Stimulated activated CD4-positive, alpha-beta T cell treated with anti-CD3 and anti-CD28 coated beads, Interleukin-4, amount 100 ng/mL, for 4 hours (primary cell): ENCODE results near the gene RHOF.
"Not testable (repeated sequence)": the region's sequence is repeated elsewhere in the genome, so short reads cannot be mapped to it uniquely, and the experiment has no call there.

Experiments used
- DNase-seq, 2 experiments: peaks; one replicate each; pipeline ENCODE4 v3.0.0-alpha.2; 2020

Gene RHOF

DNA sequence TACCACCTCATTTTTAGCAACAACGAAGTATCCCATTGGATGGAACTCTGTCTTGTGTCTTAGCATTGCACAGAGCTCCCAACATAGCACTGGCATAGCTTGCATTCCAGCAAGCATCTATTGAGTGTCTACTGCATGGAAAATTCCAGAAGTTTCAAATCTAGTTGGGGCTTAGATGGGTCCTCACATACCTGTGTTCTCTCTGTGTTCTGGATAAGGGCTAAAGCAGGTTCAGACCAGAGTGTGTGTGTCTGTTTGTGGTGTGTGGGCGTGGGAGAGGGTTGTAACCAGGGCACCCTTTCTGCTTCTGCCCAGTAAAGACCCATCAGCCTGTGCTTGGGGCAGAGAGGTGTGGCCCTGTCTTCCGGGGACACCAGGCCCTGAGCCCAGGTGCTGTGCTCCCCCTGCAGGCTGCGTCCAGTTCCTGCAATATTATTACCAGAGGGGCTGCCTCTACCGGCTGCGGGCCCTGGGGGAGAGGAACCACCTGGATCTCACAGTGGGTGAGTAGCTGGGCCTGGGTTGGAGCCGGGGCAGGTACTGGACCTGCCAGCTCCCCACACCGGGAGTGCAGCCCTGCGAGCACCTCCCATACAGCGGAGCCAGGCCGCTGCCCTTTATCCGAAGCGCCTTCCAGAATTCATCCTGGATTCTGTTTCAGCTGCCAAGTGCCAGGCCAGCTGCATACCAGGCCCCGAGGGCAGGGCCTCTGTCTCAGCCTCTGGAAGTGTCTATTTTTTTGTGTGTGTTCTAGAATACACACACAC, 20.3 kb downstream of the RHOF start:
- DNase-seq, result peak; percentile 70 to 71

DNA sequence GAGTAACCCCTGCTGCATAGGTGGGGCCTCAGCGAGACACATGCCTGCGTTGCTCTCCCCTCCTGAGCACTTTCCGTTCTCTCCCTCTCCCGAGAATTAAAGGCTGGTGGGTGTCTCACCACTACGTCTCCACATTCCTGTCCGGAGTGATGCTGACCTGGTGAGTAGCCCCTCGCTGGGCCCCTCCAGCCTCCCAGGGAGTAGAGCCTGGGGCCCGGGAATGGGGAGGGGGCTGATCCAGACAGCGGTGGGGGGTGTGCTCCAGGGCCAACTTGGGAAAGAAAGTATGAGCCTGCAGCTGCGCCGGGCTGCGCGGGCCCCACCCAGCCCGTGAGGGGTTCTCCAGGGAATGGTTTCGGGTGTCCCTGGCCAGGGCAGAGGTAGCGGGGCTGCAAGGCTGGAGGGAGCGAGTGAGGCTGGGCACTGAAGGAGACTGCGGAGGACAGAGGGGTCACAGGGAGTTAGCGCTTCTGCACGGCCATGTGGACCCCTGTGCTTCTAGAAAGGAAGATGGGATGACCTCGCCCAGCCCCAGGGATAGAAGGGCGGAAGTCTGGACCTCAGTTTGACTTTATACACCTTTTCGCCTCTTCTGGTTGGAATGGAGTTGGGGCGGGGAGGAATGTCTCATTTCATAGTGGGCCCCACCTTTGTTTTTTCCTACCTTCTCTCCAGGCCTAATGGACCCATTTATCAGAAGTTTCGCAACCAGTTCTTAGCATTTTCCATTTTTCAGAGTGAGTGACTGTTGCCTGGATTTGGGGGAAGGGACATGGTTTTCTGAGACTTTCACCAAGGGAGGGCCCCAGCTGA, 22.5 kb downstream of the RHOF start:
- no peak for DNase-seq

DNA sequence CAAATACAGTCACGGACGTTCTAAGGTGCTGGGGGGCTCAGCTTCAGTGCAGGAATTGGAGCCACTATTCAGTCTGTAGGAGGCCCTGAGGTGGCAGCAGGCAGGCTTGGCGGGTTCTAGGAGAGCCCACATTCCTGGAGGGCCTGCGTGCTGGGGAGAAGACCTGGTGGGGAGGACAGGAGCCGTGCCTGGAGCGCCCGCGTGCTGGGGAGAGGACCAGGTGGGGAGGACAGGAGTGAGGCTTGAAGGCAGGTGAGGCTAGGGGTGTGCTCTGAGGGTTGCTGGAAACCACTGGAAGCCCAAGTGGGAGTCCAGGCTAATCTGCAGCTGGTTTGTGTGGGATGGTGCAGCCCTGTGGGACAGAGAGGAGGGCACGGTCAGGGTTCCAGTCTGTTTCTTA, 23.1 kb downstream of the RHOF start:
- no peak for DNase-seq

DNA sequence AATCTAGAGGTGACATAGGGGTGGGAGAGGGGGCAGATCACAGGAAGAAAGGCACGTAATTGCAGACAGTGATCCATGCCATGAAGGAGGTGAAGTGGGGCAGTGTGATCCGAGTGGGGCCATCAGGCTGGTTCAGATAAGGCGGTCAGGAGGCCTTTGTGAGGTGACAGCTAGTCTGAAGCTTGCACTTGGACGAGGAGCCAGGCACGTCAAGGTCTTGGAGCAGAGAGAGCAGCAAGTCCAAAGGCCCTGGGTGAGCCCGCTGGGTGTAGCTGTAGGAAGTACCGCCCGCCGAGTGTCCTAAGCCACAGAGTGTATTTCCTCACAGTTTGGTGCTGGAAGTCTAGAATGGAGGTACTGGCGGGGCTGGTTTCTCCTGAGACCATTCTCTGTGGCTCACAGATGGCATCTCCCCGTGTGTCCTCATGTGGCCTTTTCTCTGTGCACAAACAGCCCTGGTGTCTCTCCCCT, 23.6 kb downstream of the RHOF start:
- no peak for DNase-seq

DNA sequence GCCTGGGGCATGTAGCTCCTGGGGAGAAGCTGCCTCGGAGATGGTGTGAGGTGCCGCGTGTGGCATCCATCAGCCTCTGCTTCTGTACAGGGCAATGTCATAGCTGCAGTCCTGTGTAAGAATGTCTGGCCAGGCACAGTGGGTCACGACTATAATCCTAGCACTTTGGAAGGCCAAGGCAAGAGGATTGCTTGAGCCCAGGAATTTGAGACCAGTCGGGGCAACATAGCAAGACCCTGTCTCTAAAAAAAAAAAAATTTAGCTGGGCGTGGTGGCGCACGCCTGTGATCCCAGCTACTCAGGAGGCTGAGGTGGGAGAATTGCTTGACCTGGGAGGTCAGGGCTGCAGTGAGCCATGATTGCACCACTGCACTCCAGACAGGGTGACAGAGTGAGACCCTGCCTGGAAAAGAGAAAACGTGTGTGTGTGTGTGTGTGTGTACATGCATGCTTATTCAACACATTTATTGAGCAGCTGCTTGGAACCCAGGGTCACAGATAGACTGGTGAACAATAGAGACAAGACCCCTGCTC, 24.1 kb downstream of the RHOF start:
- no peak for DNase-seq

DNA sequence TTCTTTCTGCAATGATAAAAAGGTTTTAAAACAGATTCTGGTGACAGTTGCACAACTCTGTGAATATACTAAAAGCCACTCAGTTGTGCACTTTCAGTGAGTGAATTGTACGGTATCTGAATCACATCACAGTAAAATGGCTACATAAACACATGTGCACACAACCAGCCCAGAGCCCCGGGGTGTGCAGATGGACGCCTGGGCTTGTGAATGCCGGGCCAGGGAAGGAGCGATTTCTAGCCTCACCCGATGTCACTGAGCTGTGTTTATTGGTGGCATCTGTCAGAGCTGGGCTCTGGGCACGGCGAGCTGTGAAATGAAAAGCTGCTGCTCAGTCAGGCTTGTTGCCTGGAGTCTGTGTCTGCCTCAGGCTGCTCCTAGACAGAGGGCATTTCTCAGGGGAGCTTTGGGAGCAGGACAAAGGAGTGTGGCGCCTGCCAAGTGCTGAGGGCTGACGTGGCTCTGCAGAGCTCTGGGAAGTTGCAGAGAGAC, 25.9 kb downstream of the RHOF start:
- no peak for DNase-seq

DNA sequence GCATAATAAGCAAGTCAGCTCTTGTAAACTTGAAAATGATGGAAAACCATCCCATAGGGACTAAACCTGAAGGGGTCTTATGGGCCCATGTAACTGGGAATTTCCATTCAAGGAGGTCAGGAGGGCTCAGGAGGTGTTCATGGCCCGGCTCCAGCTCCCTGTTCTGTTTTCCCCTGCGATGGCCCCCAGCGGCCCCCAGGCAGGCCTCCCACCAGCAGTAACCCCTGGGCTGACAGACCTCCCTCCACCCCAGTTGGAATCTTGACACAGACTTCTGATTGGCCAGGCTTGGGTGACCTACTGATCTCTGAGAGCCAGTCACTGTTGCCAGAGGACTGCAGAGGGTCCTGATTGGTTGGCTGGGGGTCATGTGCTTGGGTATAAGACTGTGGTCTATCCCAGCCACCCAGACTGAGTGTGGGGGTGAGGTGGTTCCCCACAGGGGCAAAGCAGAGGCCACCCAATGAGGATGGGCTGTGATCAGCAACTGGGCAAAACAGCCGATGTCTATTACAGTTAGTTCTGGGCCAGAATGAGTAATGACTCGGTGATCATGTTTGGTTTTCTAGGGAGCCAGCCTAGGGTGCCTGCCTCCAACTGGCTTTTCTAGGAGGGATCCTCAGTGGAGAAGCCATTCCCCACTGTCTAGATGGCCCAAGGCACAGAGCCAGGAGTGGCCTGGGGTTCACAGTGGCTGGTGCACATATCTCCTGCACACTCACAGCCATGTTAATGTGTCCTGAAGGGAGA, 27.0 kb downstream of the RHOF start:
- no peak for DNase-seq

DNA sequence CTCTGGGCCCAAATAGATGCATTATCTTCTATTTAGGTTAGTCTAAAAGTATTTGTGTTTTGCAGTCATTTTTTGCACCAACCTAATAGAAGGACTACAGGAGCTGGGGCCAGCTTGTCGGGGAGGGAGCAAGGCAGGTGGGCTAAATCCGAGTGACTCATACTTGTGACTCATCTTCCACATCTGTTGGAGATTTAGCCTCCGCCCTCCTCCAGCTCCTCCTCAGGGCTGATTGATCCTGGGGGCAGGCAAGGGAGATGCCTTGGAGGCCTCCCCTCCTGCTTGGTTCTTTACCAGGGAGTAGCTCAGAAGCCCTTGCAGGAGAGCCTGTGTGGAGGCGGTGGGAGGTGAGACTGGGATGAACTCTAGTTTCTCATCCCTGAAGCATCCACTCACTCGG, 27.9 kb downstream of the RHOF start:
- DNase-seq, result no peak

DNA sequence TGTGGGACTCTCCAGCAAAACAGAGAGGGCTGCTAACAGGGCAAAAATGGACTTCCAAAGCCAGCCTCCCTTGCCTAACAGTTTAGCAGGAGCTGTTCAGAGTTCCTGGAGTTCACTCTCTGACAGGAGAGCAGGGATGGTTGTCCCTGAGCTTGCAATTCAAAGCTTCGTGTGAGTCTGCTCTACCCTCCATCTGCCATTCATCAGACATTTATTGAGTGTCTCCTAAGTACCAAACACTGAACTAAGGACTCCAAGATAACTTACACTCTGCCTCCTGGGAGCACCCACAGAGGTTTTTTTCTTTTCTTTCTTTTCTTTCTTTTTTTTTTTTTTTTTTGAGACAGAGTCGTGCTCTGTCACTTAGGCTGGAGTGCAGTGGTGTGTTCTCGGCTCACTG, 28.7 kb downstream of the RHOF start:
- DNase-seq, result no peak

DNA sequence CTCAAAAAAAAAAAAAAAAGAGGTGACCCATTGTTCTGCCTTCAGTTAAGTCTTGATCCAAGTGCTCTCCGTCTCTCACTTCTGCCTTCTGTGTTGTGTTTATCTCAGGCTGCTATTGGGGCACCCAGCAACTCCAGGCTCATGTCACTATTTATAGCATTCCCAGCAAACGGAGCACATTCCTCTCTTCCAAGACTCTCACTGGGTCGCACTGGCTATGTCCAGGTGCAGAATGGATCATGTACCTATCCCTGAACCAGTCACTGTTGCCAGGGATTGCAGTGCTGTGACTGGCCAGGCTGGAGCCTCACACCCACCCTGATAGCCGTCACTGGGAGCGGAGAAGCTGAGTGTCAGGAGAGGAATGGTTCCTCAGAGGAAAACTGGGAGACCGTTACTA, 31.2 kb downstream of the RHOF start:
- no peak for DNase-seq

DNA sequence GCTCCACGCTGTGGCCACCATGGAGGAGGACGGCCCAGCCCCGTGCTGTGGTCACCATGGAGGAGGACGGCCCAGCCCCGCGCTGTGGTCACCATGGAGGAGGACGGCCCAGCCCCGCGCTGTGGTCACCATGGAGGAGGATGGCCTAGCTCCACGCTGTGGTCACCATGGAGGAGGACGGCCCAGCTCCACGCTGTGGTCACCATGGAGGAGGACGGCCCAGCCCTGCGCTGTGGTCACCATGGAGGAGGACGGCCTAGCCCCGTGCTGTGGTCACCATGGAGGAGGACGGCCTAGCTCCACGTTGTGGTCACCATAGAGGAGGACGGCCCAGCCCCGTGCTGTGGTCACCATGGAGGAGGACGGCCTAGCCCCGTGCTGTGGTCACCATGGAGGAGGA, 35.0 kb downstream of the RHOF start:
- not testable (repeated sequence) for DNase-seq

DNA sequence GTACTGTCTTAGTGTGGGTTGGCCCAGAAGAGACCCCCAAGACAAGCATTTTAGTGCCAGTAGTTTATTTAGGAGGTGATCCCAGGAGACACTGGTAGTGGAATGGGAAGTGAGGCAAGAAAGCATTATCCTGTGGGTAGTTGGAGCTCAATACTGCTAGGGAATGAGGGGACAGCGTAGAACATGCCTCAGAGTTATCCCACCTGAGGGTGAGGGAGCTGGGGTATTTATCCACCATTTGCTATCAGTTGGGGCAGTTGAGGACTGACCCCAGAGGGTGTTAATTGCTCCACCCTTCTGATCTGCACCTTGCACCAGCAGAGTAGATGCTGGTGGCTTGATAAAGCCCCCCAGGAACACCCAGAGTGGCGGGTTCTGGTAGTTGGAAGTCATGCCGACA, 37.9 kb downstream of the RHOF start:
- DNase-seq, result no peak

DNA sequence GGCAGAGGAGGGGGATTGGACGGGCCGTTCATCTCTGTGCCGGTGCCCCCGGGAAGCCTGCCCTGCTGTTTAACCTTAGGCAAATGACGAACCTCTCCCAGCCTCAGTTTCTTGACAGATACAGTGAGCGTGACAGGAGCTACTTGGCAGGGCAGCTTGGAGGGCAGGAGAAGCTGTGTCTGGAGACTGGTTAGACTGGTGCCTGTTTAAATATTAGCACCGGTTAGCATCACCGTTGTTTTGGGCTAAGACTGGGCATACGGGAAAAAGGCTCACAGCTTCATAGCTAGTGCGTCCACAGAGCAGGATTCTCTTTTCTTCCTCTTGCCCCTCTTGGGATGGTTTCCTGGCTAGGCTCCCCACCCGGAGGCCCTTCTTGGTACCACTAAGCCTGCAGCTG, 38.7 kb downstream of the RHOF start:
- no peak for DNase-seq

DNA sequence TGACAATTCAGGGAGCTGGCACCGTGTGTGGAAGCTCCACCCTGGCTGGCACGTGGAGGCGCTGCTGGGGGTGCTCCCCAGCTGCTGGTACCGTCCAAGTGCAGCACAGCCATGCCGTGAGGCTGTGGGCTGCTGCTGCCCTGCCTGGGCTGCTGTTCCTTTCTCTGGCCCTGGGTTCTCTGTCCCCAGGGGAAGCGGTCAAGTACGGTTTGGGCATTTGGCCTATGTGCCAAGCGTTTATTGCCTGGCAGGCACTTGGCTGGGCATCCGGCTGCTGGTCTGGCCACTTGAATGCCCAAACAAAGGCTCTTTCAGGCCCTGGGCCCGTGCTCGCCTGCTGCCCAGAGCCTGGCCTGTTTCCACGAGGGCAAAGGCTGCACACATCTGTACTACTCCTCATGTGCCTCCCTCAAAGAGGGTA, 39.6 kb downstream of the RHOF start:
- DNase-seq, result no peak

DNA sequence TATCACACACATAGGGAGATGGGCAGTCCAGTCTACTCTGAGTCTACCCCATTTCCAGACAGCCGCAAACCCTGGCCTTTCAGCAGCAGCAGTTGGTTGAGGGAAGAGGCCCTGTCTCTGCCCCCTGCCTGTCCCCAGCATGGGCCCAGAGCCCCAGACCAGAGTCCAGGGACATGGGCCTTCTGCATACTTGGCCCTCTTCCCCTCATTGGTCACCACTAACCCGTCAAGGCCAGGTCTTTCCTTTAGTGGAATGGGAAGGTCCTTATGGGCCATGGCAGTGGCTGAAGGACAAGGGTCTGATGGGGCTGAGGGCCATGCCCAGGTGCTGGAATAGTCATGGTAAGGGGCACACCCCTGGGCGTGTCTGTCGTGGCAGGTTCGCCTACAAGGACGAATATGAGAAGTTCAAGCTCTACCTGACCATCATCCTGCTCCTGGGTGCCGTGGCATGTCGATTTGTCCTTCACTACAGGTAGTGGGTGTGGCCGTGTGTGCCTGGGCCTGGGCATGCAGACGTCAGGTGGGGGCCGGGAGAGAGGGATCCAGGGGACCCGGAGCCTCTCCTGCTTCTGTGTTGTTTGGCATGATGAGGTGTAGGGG, 41.6 kb downstream of the RHOF start:
- no peak for DNase-seq

DNA sequence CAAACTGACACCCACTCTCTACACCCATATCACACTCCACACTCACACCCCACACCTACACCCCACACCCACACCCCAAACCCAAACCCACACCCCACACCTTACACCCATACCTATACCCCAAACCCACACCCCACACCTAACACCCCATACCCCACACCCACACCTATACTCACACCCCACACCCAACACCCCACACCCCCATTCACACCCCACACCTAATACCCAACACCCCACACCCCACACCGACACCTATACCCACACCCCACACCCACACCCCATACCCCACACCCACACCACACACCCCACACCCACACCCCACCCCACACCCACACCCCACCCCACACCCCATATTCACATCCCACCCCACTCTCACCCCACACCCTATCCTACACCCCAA, 42.5 kb downstream of the RHOF start:
- no peak for DNase-seq

DNA sequence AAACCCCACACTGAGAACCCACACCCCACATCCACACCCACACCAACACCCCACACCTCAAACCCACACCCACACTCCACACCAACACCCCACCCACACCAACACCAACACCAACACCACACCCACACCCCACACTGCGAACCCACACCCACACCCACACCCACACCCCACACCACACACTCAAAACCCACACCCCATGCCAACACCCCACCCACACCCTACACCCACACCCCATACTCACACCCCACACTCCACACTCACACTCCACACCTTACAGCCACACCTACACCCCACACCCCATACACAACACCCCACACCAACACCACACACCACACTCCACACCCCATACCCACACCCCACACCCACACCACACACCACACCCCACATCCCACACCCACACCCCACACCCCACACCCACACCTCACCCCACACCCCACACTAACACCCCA, 43.0 kb downstream of the RHOF start:
- peak in 1 of 2 experiments; percentile 24 for DNase-seq

DNA sequence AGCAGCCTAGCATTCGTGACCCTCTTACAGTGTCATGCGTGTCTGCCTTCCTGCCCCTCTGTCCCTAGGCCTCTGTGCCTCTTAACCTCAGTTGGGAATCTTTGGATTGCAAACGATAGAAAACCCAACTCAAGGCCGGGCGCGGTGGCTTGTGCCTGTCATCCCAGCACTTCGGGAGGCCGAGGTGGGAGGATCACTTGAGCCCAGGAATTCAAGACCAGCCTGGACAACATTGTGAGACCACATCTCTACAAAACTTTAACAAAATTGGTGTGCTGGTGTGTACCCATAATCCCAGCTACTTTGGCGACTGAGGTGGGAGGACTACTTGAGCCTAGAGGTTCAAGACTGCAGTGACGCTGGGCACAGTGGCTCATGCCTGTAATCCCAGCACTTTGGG, 44.2 kb downstream of the RHOF start:
- no peak for DNase-seq

DNA sequence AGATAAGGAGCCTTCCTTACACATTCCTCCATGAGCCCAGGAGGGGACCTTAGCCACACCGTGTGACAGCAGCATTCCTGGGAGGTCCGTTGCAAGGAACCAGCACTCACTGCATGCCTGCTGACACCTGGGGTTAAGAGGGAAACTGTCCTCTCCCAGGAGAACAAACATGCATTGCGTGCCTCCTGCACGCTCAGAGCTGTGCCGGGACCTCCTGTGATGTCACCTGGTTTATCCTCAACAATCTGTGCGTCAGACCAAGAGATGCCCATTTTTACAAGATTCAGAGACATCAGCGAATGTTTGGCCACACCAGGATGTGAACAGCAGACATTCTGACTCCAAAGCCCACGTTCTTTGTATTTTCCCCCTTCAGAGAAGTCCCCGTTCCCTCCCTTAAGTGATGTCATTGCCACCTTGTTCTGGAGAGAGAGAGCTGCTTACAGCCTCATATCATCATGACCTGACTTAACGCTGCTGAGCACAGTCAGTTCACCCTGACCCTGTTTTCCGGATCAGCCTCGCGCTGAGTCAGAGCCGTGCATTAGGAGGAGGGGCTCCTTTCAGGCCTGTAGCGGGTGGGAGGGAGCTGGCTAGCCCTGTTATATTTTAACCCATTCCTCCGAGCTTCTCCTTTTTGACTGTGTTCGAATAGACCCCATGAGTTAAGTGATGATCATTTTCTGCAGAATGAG, 44.8 kb downstream of the RHOF start:
- peak in 1 of 2 experiments; percentile 29 for DNase-seq

DNA sequence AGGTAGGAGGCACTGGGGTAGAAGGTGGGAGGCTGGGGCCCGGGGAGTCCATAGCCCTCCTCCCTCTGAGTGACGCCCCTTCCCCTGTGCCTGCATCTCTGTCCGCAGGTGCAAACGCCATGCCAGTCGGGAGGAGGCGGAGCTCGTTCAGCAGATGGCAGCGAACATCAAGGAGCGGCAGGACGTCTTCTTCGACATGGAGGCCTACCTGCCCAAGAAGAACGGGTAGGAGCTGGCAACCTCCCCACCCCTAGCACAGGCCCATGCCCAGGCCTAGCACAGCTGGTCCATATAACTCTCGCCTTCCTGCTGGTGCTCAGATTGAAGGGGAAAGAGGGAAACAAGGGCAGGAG, 45.3 kb downstream of the RHOF start:
- DNase-seq, result no peak

DNA sequence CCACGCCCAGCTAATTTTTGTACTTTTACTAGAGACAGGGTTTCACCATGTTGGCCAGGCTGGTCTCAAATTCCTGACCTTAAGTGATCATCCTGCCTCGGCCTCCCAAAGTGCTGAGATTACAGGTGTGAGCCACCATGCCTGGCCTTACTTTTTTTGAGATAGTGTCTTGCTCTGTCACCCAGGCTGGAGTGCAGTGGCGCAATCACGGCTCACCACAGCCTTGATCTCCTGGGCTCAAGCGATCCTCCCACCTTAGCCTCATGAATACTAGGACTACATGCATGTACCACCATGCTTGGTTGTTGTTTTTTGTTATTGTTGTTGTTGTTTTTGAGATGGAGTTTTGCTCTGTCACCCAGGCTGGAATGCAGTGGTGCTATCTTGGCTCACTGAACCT, 47.9 kb downstream of the RHOF start:
- not testable (repeated sequence) for DNase-seq

DNA sequence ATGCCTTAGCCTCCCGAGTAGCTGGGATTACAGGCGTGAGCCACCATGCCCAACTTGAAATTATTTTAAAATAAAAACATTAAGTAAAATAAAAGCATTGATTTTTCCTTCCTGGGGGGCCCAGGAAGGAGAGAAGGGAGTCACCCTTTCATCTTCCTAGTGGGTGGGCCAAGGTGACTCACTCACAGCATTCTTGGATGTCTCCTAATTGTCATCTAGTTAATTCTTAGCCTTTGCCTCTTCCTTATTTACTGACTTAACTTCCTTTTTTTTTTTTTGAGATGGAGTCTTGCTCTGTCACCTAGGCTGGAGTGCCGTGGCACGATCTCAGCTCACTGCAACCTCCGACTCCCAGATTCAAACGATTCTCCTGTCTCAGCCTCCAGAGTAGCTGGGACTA, 51.7 kb downstream of the RHOF start:
- no peak for DNase-seq
